GM18511 (cell line): Measurements from ENCODE around the gene PDPN.

Experiments
- ATAC-seq: cut with Tn5 transposase; IDR thresholded peaks from one replicate; pipeline ENCODE4 v1.9.1; 2021; ENCODE audit warnings: mild to moderate bottlenecking, moderate library complexity; ENCODE audit not compliant: unreplicated experiment

PDPN gene

GRCh38 chr1:13616234-13616633 lies 32.6 kb downstream of the PDPN start:
- no peak for ATAC-seq

- no peak for ATAC-seq
These were observed 33.5 kb downstream of the PDPN start for GRCh38 chr1:13617108-13617507.

- no peak for ATAC-seq
These were observed 34.1 kb downstream of the PDPN start for GRCh38 chr1:13617773-13618172.

GRCh38 chr1:13618483-13618882 lies 34.9 kb downstream of the PDPN start:
- no peak for ATAC-seq

GRCh38 chr1:13619909-13620308 lies 36.3 kb downstream of the PDPN start:
- no peak for ATAC-seq

GRCh38 chr1:13620825-13621224 lies 37.2 kb downstream of the PDPN start:
- no peak for ATAC-seq

- ATAC-seq = no peak
These were observed 38.8 kb downstream of the PDPN start for GRCh38 chr1:13622446-13622845.

GRCh38 chr1:13623021-13623637 lies 39.5 kb downstream of the PDPN start:
- ATAC-seq = no peak

GRCh38 chr1:13624526-13624925 lies 40.9 kb downstream of the PDPN start:
- no peak for ATAC-seq

DNA sequence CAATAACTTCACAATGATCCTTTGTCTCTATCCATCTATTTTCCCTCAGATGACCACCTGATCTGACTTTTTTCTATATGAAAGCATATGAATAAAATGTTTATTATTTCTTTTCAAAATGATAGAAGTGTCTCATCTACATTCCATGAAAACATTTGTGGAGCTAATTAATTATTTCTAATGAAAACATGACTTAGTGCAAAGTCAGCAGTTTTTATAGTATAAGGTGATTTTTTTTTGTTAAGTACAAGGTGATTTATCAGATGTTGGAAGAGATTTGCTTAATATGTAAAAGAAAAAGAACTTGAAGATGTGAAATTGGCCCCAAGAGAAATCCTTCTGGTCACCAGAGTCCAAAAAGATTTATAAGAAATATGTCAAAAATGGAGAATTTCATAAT lies 43.5 kb downstream of the PDPN start:
- no peak for ATAC-seq

GRCh38 chr1:13628218-13628617 lies 44.6 kb downstream of the PDPN start:
- no peak for ATAC-seq

DNA sequence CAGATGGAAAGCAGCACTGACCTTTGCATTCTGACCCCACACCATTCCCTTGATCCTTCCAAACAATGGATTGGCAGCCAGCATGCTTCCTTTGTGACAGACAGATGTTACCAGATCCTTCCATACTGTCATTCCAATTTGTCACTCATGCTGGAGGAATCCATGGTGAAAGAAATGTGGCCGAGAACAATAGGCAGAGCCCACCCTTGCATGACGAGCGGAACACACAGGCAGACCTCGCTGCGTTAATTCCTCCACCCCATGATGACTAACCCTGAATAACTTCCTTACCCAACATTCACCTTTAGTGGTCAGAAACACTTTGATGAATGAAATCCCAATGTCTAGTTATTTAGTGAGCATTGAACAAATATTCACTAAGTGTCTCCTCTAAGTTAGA lies 45.1 kb downstream of the PDPN start:
- no peak for ATAC-seq

- no peak for ATAC-seq
These were observed 58.8 kb downstream of the PDPN start for GRCh38 chr1:13642306-13643004.

DNA sequence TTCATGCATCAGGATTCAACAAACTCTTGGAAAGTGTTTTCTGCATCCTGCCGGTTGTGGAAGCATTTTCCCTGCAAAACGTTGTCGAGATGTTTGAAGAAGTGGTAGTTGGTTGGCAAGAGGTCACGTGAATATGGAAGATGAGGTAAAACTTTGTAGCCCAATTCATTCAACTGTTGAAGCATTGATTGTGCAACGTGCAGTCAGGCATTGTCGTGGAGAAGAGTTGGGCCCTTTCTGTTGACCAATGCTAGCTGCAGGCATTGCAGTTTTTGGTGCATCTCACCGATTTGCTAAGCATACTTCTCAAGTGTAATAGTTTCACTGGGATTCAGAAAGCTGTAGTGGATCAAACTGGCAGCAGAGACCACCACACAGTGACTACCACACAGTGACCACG lies 59.4 kb downstream of the PDPN start:
- no peak for ATAC-seq

GRCh38 chr1:13646521-13646920 lies 62.9 kb downstream of the PDPN start:
- no peak for ATAC-seq

GRCh38 chr1:13651279-13651678 lies 67.6 kb downstream of the PDPN start:
- ATAC-seq = no peak

DNA sequence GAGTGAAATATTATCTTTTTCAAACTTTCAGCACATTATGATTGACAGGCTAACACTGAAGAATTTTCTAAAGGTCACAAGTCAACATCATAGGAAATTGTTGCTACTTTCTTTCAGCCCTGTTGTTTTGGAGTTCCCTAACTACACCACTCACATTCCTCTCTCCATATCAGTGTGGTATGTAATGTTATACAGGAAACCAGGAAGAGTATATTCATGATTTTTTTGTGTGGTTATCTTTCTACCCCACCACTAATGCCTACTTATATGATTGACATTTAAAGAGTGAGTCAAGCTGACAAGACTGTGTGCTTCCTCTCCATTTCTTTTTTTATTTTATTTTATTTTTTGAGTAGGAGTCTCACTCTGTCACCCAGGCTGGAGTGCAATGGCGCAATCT lies 68.6 kb downstream of the PDPN start:
- ATAC-seq = no peak

DNA sequence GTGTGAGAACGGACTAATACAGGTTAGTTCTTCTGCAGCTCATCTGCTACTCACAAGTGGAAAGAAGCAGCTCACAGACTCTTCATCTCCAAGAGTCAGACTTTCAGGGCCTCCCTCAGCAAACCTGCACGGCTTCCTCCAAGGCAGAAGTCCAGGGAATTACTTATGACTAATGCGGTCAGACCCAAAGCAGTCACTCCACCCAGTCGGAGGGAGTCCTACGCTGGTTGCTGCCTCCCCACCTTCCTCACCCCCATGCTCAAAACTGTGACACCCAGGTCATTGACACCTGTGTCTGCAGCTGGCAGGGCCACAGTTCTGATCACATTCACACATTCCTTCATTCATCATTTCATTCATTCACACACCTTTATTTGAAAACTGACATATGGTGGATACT lies 77.9 kb downstream of the PDPN start:
- ATAC-seq = no peak

- no peak for ATAC-seq
These were observed 78.9 kb downstream of the PDPN start for GRCh38 chr1:13662493-13662892.

DNA sequence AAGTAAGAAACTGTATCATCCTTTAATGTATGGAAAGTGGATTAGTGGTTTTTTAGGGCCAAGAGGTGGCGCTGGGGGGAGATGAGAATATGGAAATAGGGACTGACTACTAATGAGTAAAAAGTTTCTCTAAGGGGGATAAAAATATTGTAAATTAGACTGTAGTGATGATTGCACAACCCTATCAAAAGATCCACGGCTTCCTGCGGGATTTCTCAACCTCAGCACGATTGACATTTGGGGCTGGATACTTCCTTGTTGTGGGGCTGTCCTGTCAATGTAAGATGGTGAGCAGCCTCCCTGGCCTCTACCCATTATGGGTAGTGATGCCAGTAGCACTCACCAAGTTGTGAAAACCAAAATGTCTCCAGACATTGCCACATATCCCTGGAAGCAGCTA lies 80.3 kb downstream of the PDPN start:
- no peak for ATAC-seq

DNA sequence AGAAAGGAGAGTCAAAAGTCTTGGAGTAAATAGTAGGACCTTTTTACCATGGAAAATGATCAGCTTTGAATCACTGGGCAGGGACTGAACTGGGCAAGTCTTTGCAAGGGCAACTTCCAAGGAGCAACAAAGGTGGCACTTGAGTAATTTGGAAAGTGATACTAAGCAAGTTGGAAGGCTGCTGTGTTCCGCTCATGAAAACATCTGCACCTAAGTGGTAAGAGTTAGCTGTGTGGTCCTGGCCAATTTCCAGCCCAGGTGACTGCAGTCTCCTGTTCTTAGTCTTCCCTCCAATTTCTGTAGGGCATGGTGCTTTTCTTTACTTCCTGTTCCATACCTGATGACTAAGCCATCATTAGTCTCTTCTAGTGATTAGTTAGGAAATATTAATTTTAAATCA lies 80.8 kb downstream of the PDPN start:
- no peak for ATAC-seq

DNA sequence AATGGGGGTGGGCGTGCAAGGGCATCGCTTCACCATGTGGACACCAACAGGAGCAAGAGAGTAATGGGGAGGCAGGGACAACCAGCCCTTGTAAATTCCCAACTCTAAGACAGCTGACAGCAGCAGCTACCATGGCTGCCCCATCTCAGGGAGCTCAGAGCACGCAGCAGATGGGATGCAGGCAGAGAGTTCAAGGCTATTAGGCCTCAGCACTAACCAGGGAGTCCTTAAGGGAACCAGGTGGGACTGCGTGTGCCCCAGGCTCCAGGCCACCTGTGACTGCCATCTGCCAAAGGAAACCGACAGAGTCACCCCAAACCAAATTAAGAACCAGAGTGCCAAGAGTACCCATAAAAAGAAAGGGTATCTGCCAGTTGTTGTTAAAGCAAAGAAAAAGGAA lies 82.7 kb downstream of the PDPN start:
- ATAC-seq = no peak
